Gastrocnemius medialis (tissue), 4 donors: ENCODE results near the gene PATL2.

ENCODE experiments used
- CTCF ChIP-seq, 5 experiments: fragments of 450-650 bp in 3 of 5; fragments of 200-600 bp in 2 of 5; sonication (generic) in 2 of 5; IDR thresholded peaks in 4 of 5; conservative IDR thresholded peaks in 1 of 5; 1 replicate in 4 of 5; 2 replicates in 1 of 5; pipeline ENCODE4 v1.5.1; 2016 to 2019; ENCODE audit warnings: antibody characterized with exemption in 5 of 5, mild to moderate bottlenecking in 3 of 5, moderate library complexity in 3 of 5
- POLR2A ChIP-seq, 2 donors: fragments of 450-650 bp; IDR thresholded peaks; one replicate each; pipeline ENCODE4 v1.6.1; 2017; ENCODE audit warnings: antibody characterized with exemption in 2 of 2, mild to moderate bottlenecking in 2 of 2, moderate library complexity in 2 of 2

GRCh38 chr15:44726568-44727484 is 15.7 kb upstream of the PATL2 start:
- TF ChIP-seq CTCF (IDR thresholded peaks at IDR 0.05 in 4 of 5, conservative IDR thresholded peaks at IDR 0.05 in 1 of 5) (no peak), POLR2A (IDR thresholded peaks at IDR 0.05) (peak; percentile 18 to 33)
